HG03108 (cell line): Measurements from ENCODE around the gene NOSIP.

Source experiments
- ATAC-seq: cut with Tn5 transposase; IDR thresholded peaks from one replicate; pipeline ENCODE4 v1.9.1; 2021; ENCODE audit warnings: moderate library complexity; ENCODE audit not compliant: unreplicated experiment

NOSIP gene

GRCh38 chr19:49552749-49553148, 27.6 kb downstream of the NOSIP start:
- ATAC-seq, result no peak

GRCh38 chr19:49551531-49551930, 28.8 kb downstream of the NOSIP start:
- no peak for ATAC-seq

- no peak for ATAC-seq
These were observed 31.3 kb downstream of the NOSIP start for GRCh38 chr19:49549045-49549444.

- no peak for ATAC-seq
These were observed 33.4 kb downstream of the NOSIP start for GRCh38 chr19:49546825-49547565.

- ATAC-seq, result no peak
These were observed 36.2 kb downstream of the NOSIP start for GRCh38 chr19:49544154-49544553.

GRCh38 chr19:49543032-49543431, 37.3 kb downstream of the NOSIP start:
- ATAC-seq, result no peak

GRCh38 chr19:49542446-49542845, 37.9 kb downstream of the NOSIP start:
- no peak for ATAC-seq

GRCh38 chr19:49541914-49542313, 38.4 kb downstream of the NOSIP start:
- ATAC-seq, result no peak

- no peak for ATAC-seq
These were observed 41.0 kb downstream of the NOSIP start for GRCh38 chr19:49539192-49539952.

GRCh38 chr19:49538643-49539042, 41.7 kb downstream of the NOSIP start:
- ATAC-seq, result no peak

GRCh38 chr19:49536921-49537462, 43.4 kb downstream of the NOSIP start:
- ATAC-seq, result no peak

GRCh38 chr19:49534632-49535385, 45.5 kb downstream of the NOSIP start:
- ATAC-seq, result no peak

GRCh38 chr19:49533551-49534488, 46.5 kb downstream of the NOSIP start:
- peak; percentile 63 for ATAC-seq

GRCh38 chr19:49530708-49531107, 49.6 kb downstream of the NOSIP start:
- ATAC-seq, result no peak

GRCh38 chr19:49528211-49528771, 52.1 kb downstream of the NOSIP start:
- no peak for ATAC-seq

GRCh38 chr19:49524812-49525455, 55.4 kb downstream of the NOSIP start:
- no peak for ATAC-seq

- no peak for ATAC-seq
These were observed 59.5 kb downstream of the NOSIP start for GRCh38 chr19:49520705-49521319.

GRCh38 chr19:49518033-49518432, 62.3 kb downstream of the NOSIP start:
- no peak for ATAC-seq

GRCh38 chr19:49515767-49516166, 64.6 kb downstream of the NOSIP start:
- no peak for ATAC-seq
